Ureter (tissue), 1 donor: ENCODE data around the gene DHRS11. TPM values are rescaled to one million over a fixed set of nuclear protein-coding genes. Genes with fewer than 3 reads are reported as not detected.
A peak's percentile ranks its signal among the peaks of the same experiment; 100 is the strongest.

Source experiments
- DNase-seq: peaks from one replicate; pipeline ENCODE4 v3.0.0-alpha.2; 2020; ENCODE audit warnings: low spot score
- total RNA-seq: library from RNA; stranded (reverse); gene quantifications from one replicate; pipeline ENCODE4 v1.2.4, GENCODE V29; 2023
- donor health status: DM: yes; HTN: yes; CAD: no.

The DHRS11 gene
- total RNA-seq: 18.2 TPM

DNA sequence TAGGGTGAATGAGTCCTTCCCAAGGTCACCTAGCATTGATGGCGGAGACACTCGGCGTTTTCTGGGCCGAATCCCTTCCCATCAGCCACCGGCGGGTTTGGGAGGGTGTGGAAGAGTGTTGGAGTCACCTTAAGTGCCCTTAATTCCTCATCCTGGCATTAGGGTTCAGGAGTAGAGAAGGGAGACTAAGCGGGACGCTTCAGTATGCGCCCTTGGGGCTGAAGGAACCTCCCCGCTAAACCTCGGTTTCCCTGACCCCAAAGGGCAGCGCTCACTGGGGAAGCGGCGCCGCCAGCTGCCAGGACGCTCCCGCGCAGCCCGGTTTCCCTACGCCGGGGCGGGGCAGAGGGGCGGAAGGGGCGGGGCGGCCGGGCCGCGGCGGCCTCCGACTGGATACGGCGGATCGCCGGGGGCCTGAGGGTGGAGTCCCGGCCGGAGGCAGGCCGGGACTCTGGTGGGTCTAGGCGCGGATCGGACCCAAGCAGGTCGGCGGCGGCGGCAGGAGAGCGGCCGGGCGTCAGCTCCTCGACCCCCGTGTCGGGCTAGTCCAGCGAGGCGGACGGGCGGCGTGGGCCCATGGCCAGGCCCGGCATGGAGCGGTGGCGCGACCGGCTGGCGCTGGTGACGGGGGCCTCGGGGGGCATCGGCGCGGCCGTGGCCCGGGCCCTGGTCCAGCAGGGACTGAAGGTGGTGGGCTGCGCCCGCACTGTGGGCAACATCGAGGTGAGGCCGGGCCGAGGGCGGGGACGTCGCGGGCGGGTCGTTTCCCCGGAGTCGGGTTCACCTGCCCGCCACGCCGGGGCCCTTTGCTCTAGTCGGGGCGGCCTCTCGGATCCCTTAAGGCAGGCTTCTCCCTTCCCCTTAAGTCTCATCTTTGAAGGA lies at the start of gene DHRS11:
Gene DHRS11, plus strand, starts transcription at position 446 of the 882 bp plus-strand sequence. Its CDS starts 131 bp downstream, at position 577.
- DNase-seq: peak; percentile 83

DNA sequence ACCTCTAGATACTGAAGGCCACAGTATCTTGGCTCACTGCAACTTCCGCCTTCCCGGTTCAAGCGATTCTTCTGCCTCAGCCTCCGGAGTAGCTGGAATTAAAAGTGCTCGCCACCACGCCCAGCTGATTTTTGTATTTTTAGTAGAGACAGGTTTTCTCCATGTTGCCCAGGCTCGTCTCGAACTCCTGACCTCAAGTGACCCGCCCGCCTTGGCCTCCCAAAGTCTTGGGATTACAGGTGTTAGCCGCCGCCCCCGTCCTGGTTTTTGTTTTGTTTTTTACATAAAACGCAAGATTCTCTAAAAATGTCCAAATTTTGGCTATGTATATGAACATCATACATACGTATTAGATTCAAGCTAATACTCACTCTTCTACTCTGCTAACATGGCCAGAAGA lies 48.9 kb upstream of the DHRS11 start:
- DNase-seq: no peak

DNA sequence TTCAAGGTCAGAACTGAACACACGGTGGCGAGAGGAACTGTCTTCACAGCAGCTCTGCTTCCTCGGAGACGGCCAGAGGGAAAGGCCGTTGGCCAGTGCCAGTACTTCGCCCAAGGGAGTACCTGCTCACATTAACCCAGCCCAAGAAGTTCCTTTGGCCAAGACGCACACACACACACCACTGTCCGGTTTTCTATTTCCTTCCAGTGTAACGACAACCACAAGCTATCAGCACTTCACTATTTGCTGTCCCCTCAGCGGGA lies 47.7 kb upstream of the DHRS11 start:
- DNase-seq: peak; percentile 51

GRCh38 chr17:36544307-36545076 lies 47.2 kb upstream of the DHRS11 start, which contains the start of gene GGNBP2:
Gene GGNBP2, plus strand, starts transcription at chr17:36544919. Its CDS starts 806 bp downstream, at chr17:36545725.
- peak; percentile 94 for DNase-seq

DNA sequence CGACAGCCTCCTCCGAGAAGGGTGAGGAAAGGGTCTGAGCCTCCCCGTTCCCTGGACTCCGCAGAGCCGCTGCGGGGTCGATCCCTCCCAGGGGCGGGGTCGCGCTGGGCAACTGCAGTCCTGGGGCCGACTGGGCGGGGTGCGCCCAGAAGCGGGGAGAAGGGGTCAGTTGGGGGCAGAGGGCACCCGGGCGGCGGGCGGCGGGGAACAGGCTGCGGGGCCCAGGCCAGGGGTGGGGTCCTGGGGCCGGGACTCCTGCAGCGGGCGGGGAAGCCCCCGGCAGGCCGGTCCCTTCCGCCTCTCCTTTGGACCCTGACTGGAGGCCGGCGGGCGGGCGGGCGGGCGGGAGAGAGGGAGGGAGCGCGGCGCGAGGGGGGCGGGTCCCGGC lies 46.6 kb upstream of the DHRS11 start:
- DNase-seq: no peak

GRCh38 chr17:36545465-36546417 lies 45.9 kb upstream of the DHRS11 start:
- peak; percentile 97 for DNase-seq

GRCh38 chr17:36546418-36547093 lies 45.1 kb upstream of the DHRS11 start:
- no peak for DNase-seq

DNA sequence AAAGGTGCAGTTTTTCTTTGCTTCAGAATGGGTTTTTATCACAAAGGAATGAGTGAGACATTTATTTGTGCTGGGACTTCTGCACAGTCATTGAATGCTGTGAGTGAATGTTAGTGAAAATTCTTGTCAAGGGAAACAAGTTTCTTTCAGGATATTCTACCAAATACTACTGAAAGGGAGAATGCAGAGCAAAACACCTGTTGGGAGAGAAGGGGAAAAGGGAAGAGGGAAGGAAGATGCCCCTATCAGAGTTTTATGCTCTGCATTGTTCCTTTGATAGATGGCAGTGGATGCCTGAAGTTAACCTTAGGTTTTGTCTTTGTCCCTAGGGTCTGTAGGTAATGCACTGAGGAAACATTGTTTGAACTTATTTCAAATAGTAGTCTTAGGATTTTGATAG lies 43.9 kb upstream of the DHRS11 start:
- no peak for DNase-seq

DNA sequence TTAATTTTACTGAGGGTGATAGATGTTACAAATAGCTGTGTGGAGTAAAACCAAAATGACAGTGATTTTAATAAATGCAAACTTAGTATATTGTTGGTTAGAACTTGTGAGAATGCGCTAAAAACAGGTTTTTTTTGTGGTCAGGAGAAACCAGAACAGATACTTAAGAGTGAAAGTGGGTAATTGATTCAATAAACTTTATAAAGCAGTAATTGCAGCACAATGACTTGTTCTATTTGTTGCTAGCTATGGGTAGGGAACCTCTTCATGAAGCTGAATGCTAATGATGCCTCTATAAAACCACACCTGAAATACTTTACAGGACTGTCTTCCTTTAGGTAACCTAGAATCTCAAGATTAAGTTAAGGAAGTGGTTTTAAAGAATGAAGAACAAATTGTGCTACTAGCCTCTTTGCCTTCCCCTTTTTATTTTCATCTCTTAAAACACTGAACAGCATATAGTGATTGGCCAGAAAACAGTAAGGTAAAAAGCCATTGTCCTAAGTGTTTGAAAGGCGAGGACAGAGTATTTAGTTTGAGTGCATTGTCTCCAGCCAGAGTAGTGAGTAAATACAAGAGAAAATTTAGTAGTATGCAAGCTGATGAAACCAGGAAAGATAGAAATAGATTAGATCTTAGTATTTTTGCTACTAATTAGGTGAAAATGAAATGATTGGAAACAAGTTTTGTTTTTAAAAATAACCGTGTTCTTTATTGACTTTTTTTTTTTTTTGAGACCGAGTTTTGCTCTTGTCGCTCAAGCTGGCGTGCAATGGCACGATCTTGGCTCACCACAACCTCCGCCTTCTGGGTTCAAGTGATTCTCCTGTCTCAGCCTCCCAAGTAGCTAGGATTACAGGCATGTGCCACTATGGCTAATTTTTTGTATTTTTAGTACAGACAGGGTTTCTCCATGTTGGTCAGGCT lies 40.9 kb upstream of the DHRS11 start:
- DNase-seq: no peak

DNA sequence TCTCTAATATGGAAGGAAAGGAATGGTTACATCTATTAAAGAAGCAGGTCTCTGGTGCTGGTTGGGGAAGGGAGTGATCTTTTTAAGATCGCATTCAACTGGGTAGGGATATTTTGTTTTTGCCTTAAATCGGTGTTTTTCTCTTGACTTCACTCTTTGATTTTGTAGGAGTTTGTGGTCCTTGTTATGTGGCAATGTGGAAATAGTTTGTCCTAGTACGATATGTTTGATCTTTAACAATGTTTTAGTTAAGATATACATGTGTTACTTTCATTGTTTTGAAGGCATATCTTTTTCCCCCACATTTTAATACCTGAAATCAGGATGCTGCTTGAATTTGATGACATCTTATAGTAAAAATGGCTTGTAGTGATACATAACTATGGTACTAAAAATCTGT lies 38.2 kb upstream of the DHRS11 start:
- no peak for DNase-seq

GRCh38 chr17:36566081-36566480 lies 25.6 kb upstream of the DHRS11 start:
- no peak for DNase-seq

GRCh38 chr17:36575028-36575427 lies 16.7 kb upstream of the DHRS11 start:
- DNase-seq: no peak

DNA sequence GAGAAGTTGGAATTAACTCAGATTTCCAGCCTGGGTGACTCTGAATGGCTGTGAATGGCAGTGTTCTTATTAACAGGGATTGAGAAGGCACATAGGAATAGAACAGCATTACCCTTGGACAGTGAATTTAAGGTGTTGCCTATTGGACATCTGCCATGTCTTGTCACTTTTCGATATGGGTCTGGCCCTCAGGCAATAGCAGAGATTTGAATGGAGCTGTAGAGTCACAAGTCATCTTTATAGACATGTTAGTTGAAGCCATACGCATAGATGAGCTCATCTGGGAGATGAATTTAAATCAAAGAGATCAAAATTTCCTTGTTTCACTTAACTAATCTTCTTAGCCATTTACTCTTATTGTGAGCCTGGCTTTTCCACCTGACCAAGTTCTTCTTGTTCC lies 14.9 kb upstream of the DHRS11 start:
- no peak for DNase-seq

DNA sequence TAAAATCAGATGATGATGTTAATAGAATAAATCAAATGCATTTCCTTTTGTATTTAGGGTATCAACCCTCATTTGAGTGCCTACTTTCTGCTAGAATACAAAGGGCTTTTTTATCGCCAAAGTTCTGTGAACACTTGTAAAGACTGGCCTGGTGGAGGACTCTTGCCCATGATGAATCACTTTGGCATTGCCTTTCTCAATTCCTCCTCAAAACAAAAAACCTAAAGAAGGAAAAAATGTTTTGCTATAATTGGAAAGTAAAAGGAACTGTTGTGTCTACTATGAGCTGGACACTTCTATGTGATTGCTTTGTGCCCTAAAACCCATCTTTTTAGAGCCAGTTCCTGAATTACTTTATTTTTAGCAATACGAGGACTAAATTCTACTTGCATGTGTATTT lies 13.0 kb upstream of the DHRS11 start:
- no peak for DNase-seq

DNA sequence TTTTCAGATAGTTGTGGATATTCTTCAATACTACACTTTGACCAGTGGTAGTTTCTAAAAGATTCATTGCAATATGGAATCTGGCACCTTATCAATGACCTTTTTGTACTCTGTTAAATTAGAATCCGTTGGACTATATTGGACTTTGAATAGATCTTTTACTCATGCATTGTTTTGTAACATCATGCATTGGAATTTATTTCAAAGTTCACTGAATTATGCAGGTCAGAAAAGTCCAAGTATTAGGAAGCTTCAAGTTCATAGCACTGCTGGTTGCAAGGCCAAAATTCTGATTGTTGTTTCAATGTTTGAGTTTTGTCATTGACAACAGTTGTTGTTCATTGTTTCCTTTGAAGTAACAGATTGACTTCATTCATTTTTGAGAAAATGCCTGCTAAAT lies 7.9 kb upstream of the DHRS11 start:
- DNase-seq: no peak

GRCh38 chr17:36586138-36586537 lies 5.5 kb upstream of the DHRS11 start:
- DNase-seq: no peak

DNA sequence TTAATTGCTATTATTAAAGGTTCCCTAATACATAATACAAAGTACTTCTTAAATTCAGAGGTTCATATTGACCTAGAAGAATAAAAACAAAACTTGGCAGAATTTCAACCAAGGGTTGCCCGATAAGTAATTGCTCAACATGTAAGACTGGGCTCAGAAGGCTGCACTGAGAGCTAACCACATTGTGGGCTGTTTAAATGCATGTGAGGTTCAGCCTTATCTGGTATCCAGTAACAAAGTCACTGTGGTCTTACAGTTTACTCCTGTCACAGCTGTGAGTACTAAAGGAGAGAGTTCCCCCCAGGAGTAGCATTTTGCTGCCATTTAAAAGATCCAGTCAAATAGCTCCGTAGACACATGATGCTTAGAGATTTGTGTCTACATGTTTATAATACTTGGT lies 1.6 kb upstream of the DHRS11 start:
- DNase-seq: no peak

- DNase-seq: no peak
These were observed 637 bp downstream of the DHRS11 start for GRCh38 chr17:36592316-36592715.

DNA sequence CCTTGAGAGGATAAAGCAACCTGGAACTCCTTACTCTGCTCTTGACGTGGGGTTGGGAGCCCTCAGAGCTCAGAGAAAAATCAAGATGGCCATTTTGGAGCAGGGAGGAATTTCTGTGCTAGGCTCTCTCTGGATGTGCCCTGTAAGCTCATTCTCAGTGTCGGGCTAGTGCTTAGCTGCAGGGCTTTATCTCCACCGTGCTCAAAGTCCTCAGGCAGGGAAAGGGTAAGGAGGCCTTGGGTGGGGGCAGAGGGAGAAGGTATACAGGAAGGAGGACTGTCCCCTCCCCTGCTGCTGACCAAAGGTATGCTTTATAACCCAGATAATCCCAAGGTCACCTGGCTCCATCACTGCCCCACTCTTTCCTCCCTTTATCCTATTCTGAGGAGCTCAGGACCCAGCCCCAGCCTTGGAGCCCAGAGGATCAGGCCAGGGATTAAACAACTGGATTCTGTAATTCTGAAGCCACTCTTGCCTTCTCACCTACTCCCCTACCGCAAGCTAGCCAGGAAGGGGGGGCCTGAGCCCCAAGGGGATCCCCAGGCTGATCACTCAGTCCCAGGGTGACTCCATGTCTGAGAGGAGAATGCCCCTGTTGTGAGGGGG lies 1.1 kb downstream of the DHRS11 start:
- no peak for DNase-seq
